HCT116 (cell line): ENCODE measurements around the gene KCTD14. TPM values are rescaled to one million over a fixed set of nuclear protein-coding genes. Genes with fewer than 3 reads are reported as not detected.

Experiments used
- ATAC-seq: fragments of 200-7000 bp; cut with Tn5 transposase; 2 replicates; pipeline ENCODE4 v1.9.1; 2020; ENCODE audit warnings: mild to moderate bottlenecking, moderate library complexity
- BruUV-seq: library from RNA; stranded (reverse); fragments of 400-500 nt; replicated peaks from 2 replicates; lab custom pipeline; 2021; lab: Mats Ljungman, UMichigan
- CTCF ChIA-PET: fragments of 300-600 bp; sonication (Branson Sonifier 250); formaldehyde crosslinking; loops from one replicate; lab custom pipeline; 2021; ENCODE audit warnings: antibody characterized with exemption; lab: Charles Lee
- POLR2A ChIA-PET: fragments of 300-600, 350-600 bp; sonication (Branson Sonifier 250); formaldehyde crosslinking; loops from one replicate; lab custom pipeline; 2021; ENCODE audit warnings: antibody characterized with exemption; lab: Charles Lee
- RAD21 ChIA-PET, 2 experiments: fragments of 300-600 bp; sonication (Branson Sonifier 250); formaldehyde crosslinking; loops; one replicate each; lab custom pipeline; 2023; ENCODE audit warnings: low total read pairs in 2 of 2; ENCODE audit not compliant: uncharacterized antibody in 2 of 2, unreplicated experiment in 2 of 2, low non-redundant PET in 1 of 2; lab: Charles Lee
- DNase-seq: peaks from one replicate; pipeline ENCODE4 v3.0.0-alpha.2; 2010; ENCODE audit warnings: low read depth, low spot score
- H2AFZ ChIP-seq: fragments of 200-600 bp; shearing (Covaris generic), sonication (generic); 2 replicates; pipeline ENCODE4 v1.6.1; 2017; ENCODE audit warnings: low read depth, mixed run types, mixed read lengths, antibody characterized with exemption, low read length; ENCODE audit not compliant: poor library complexity, severe bottlenecking
- H3K27ac ChIP-seq: 2 replicates; pipeline ENCODE4 v1.5.1; 2012; ENCODE audit warnings: low read depth, low read length
- H3K27me3 ChIP-seq: fragments of 200-600 bp; sonication (generic); 2 replicates; pipeline ENCODE4 v1.6.1; 2016; ENCODE audit warnings: mixed run types, low read length, mixed read lengths; ENCODE audit not compliant: insufficient read depth
- H3K36me3 ChIP-seq, 2 experiments: fragments of 200-500 bp in 1 of 2; fragments of 200-600 bp in 1 of 2; sonication (Bioruptor generic) in 1 of 2; sonication (generic) in 1 of 2; 2 replicates each; pipeline versions ENCODE4 v1.5.1 to v1.6.1; 2014 to 2016; ENCODE audit warnings: low read length in 2 of 2, inconsistent platforms in 1 of 2, mixed read lengths in 1 of 2, mixed run types in 1 of 2; ENCODE audit not compliant: insufficient read depth in 2 of 2, control insufficient read depth in 1 of 2
- H3K4me1 ChIP-seq, 2 experiments: fragments of 200-600 bp in 1 of 2; sonication (generic) in 1 of 2; 2 replicates each; pipeline versions ENCODE4 v1.5.1 to v1.6.1; 2012 to 2017; ENCODE audit warnings: low read length in 2 of 2, inconsistent platforms in 1 of 2, mild to moderate bottlenecking in 1 of 2, mixed read lengths in 1 of 2, mixed run types in 1 of 2, moderate library complexity in 1 of 2; ENCODE audit not compliant: insufficient read depth in 2 of 2, control insufficient read depth in 1 of 2
- H3K4me2 ChIP-seq: fragments of 200-600 bp; sonication (generic); 2 replicates; pipeline ENCODE4 v1.6.1; 2017; ENCODE audit warnings: mixed run types, low read length, mixed read lengths
- H3K4me3 ChIP-seq, 2 experiments: fragments of 200-600 bp in 1 of 2; sonication (generic) in 1 of 2; replicated peaks in 1 of 2; 2 replicates each; pipeline ENCODE4 v1.5.1; 2011 to 2016; ENCODE audit warnings: low read length in 2 of 2, control low read depth in 1 of 2, low read depth in 1 of 2, mild to moderate bottlenecking in 1 of 2, mixed read lengths in 1 of 2, mixed run types in 1 of 2
- H3K79me2 ChIP-seq: fragments of 200-600 bp; sonication (generic); 2 replicates; pipeline ENCODE4 v1.6.1; 2017; ENCODE audit warnings: mild to moderate bottlenecking, mixed run types, low read length, moderate library complexity, mixed read lengths; ENCODE audit not compliant: insufficient read depth
- H3K9ac ChIP-seq: fragments of 200-600 bp; sonication (generic); 2 replicates; pipeline ENCODE4 v1.6.1; 2016; ENCODE audit warnings: low read length, mixed read lengths
- H3K9me2 ChIP-seq: fragments of 200-600 bp; sonication (generic), shearing (Covaris generic); 2 replicates; pipeline ENCODE4 v1.6.1; 2017; ENCODE audit warnings: mixed run types, mild to moderate bottlenecking, moderate library complexity; ENCODE audit not compliant: insufficient read depth
- H3K9me3 ChIP-seq, 2 experiments: fragments of 200-500 bp in 1 of 2; fragments of 200-600 bp in 1 of 2; sonication (Bioruptor generic) in 1 of 2; sonication (generic) in 1 of 2; 2 replicates each; pipeline ENCODE4 v1.6.1; 2014 to 2017; ENCODE audit warnings: low read length in 2 of 2, mixed read lengths in 2 of 2, inconsistent platforms in 1 of 2, low read depth in 1 of 2, mild to moderate bottlenecking in 1 of 2, mixed run types in 1 of 2, moderate library complexity in 1 of 2; ENCODE audit not compliant: control insufficient read depth in 1 of 2, insufficient read depth in 1 of 2
- H4K20me1 ChIP-seq: fragments of 200-600 bp; sonication (generic), shearing (Covaris generic); 2 replicates; pipeline ENCODE4 v1.6.1; 2017; ENCODE audit warnings: mixed run types, mild to moderate bottlenecking, moderate library complexity; ENCODE audit not compliant: insufficient read depth
- CEBPB ChIP-seq: IDR thresholded peaks from 2 replicates; pipeline ENCODE4 v1.6.1; 2012; ENCODE audit warnings: low read depth
- ELF1 ChIP-seq: IDR thresholded peaks from 2 replicates; pipeline ENCODE4 v1.6.1; 2012; ENCODE audit warnings: low read depth, borderline replicate concordance
- EZH2 ChIP-seq: fragments of 200-600 bp; sonication (generic); IDR thresholded peaks from 2 replicates; pipeline ENCODE4 v1.6.1; 2017; ENCODE audit warnings: antibody characterized with exemption, mixed run types
- POLR2A ChIP-seq: IDR thresholded peaks from 2 replicates; pipeline ENCODE4 v1.7.0; 2011; ENCODE audit warnings: borderline replicate concordance; ENCODE audit not compliant: insufficient read depth, insufficient read length; ENCODE audit errors: extremely low read depth
- POLR2AphosphoS5 ChIP-seq: IDR thresholded peaks from 2 replicates; pipeline ENCODE4 v1.6.1; 2011; ENCODE audit warnings: mild to moderate bottlenecking, low read depth, low read length, moderate library complexity
- RAD21 ChIP-seq: IDR thresholded peaks from 2 replicates; pipeline ENCODE4 v1.6.1; 2012; ENCODE audit warnings: low read depth, mild to moderate bottlenecking
- SIN3A ChIP-seq: IDR thresholded peaks from 2 replicates; pipeline ENCODE4 v1.6.1; 2012; ENCODE audit warnings: low read depth
- SP1 ChIP-seq: IDR thresholded peaks from 2 replicates; pipeline ENCODE4 v1.6.1; 2012; ENCODE audit warnings: low read depth
- SRF ChIP-seq: IDR thresholded peaks from 2 replicates; pipeline ENCODE4 v1.6.1; 2012; ENCODE audit warnings: low read depth
- ZFX ChIP-seq: fragments of 450-650 bp; IDR thresholded peaks from 2 replicates; pipeline ENCODE4 v1.6.1; 2017
- ZNF274 ChIP-seq: fragments of 200-500 bp; sonication (Bioruptor generic); IDR thresholded peaks from 2 replicates; pipeline ENCODE4 v1.6.1; 2014; ENCODE audit warnings: mild to moderate bottlenecking, low read depth, low read length, inconsistent platforms
- intact Hi-C: fragments of 100-400 bp; cut with micrococcal nuclease; formaldehyde crosslinking; loops from 2 replicates; pipeline ENCODE4 v1.10.0; 2022
- total RNA-seq: library from RNA; stranded (reverse); gene quantifications from one replicate; pipeline ENCODE4 v1.2.1, GENCODE V29; 2021; ENCODE audit not compliant: unreplicated experiment
- TF ChIP-seq, protein P1 (sequence below): IDR thresholded peaks from 2 replicates; pipeline ENCODE4 v1.6.1; 2012
- TF ChIP-seq, protein P2 (sequence below), 3 experiments: fragments of 200-600 bp in 1 of 3; sonication (generic) in 1 of 3; IDR thresholded peaks in 2 of 3; conservative IDR thresholded peaks in 1 of 3; 2 replicates each; pipeline ENCODE4 v1.5.1; 2012 to 2017; ENCODE audit warnings: low read depth in 2 of 3, low read length in 2 of 3, antibody characterized with exemption in 1 of 3, borderline replicate concordance in 1 of 3, control low read depth in 1 of 3, mild to moderate bottlenecking in 1 of 3, mixed read lengths in 1 of 3, mixed run types in 1 of 3, moderate library complexity in 1 of 3; ENCODE audit not compliant: insufficient read depth in 1 of 3
- TF ChIP-seq, protein P3 (sequence below): IDR thresholded peaks from 2 replicates; pipeline ENCODE4 v1.6.1; 2012
- TF ChIP-seq, protein P4 (sequence below): IDR thresholded peaks from 2 replicates; pipeline ENCODE4 v1.6.1; 2012; ENCODE audit warnings: low read depth

The KCTD14 gene
- total RNA-seq, 1 experiment from 2014 or later = 15.2 TPM

DNA sequence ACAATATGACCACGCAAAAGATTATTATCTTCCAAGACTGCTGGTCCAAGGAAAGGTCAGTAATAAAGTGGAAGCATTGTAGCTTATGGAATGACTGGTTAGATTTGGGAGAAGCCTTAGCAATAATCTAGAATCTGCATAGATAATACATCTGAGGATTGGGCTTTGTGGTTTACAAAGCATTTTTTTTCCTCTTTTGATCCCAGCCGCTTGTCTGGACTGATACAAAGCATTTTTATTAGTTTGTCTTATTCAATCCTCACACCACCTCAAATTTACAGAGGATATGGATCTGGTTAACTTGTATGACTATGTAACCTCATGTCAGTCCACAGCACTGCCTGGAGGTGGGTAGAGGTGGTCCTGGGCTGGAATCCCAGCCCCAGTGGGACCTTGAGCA is 39.6 kb upstream of the KCTD14 start:
- H3K27me3 ChIP-seq = no peaks in the 10 kb centered on the region
- no peaks in the 10 kb centered on the region for H3K36me3 ChIP-seq
- intact Hi-C loops = no loop called here
- DNase-seq = no peak
- no peak overlapping the region for H2AFZ ChIP-seq
- RAD21 ChIA-PET = no interaction called here
- CTCF ChIA-PET = no interaction called here
- H3K9ac ChIP-seq = no peak overlapping the region
- POLR2A ChIA-PET = no interaction called here
- no peaks in the 10 kb centered on the region for H3K9me2 ChIP-seq
- no peak overlapping the region for H3K4me2 ChIP-seq
- no peak for ATAC-seq
- H3K79me2 ChIP-seq = no peaks in the 10 kb centered on the region
- no peak for TF ChIP-seq SIN3A
- TF ChIP-seq POLR2AphosphoS5 = no peak
- TF ChIP-seq, all 23 proteins: peak for 0
- Histone ChIP-seq H3K4me1 (no peaks in the 10 kb centered on the region), H3K4me3 (no peak overlapping the region), H4K20me1 (no peaks in the 10 kb centered on the region), H3K27ac (no peak overlapping the region), H3K9me3 (no peaks in the 10 kb centered on the region)
- no TSS peak for BruUV-seq

DNA sequence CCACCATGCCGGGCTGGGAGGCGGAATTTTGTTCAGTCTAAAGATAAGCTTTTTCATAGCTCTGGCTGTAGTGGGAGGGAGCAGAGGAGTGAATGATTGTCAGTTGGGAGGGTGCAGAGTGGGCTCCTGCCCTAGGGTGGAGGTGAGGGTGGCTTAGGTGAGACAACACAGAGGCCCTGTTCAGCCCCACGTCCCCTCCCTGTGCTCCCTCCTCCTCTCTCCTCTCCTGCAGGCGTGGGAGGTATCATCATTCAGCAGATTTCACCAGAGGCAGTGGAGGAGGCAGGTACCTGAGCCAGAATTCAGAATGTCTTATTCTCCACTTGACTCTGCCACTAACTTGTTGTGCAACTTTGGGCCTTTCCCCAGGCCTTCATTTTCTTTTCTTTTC is 38.8 kb upstream of the KCTD14 start:
- RAD21 ChIA-PET = no interaction called here
- BruUV-seq = no TSS peak
- H3K9me3 ChIP-seq = no peaks in the 10 kb centered on the region
- intact Hi-C loops = no loop called here
- H3K27ac ChIP-seq = no peak overlapping the region
- TF ChIP-seq, protein P1, sequence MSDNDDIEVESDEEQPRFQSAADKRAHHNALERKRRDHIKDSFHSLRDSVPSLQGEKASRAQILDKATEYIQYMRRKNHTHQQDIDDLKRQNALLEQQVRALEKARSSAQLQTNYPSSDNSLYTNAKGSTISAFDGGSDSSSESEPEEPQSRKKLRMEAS = no peak
- TF ChIP-seq ZNF274 (no peak), RAD21 (no peak), ELF1 (no peak), POLR2AphosphoS5 (no peak), SRF (no peak), ZFX (no peak), CEBPB (no peak), EZH2 (no peak), SIN3A (no peak), SP1 (no peak), POLR2A (no peak)
- TF ChIP-seq, protein P2, sequence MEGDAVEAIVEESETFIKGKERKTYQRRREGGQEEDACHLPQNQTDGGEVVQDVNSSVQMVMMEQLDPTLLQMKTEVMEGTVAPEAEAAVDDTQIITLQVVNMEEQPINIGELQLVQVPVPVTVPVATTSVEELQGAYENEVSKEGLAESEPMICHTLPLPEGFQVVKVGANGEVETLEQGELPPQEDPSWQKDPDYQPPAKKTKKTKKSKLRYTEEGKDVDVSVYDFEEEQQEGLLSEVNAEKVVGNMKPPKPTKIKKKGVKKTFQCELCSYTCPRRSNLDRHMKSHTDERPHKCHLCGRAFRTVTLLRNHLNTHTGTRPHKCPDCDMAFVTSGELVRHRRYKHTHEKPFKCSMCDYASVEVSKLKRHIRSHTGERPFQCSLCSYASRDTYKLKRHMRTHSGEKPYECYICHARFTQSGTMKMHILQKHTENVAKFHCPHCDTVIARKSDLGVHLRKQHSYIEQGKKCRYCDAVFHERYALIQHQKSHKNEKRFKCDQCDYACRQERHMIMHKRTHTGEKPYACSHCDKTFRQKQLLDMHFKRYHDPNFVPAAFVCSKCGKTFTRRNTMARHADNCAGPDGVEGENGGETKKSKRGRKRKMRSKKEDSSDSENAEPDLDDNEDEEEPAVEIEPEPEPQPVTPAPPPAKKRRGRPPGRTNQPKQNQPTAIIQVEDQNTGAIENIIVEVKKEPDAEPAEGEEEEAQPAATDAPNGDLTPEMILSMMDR (IDR thresholded peaks at IDR 0.05 in 2 of 3, conservative IDR thresholded peaks at IDR 0.05 in 1 of 3; ENCODE audit: borderline replicate concordance in 1 of 3, insufficient read depth in 1 of 3, low read depth in 2 of 3, low read length in 2 of 3) = no peak
- TF ChIP-seq, protein P3, sequence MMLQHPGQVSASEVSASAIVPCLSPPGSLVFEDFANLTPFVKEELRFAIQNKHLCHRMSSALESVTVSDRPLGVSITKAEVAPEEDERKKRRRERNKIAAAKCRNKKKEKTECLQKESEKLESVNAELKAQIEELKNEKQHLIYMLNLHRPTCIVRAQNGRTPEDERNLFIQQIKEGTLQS = no peak
- TF ChIP-seq, protein P4, sequence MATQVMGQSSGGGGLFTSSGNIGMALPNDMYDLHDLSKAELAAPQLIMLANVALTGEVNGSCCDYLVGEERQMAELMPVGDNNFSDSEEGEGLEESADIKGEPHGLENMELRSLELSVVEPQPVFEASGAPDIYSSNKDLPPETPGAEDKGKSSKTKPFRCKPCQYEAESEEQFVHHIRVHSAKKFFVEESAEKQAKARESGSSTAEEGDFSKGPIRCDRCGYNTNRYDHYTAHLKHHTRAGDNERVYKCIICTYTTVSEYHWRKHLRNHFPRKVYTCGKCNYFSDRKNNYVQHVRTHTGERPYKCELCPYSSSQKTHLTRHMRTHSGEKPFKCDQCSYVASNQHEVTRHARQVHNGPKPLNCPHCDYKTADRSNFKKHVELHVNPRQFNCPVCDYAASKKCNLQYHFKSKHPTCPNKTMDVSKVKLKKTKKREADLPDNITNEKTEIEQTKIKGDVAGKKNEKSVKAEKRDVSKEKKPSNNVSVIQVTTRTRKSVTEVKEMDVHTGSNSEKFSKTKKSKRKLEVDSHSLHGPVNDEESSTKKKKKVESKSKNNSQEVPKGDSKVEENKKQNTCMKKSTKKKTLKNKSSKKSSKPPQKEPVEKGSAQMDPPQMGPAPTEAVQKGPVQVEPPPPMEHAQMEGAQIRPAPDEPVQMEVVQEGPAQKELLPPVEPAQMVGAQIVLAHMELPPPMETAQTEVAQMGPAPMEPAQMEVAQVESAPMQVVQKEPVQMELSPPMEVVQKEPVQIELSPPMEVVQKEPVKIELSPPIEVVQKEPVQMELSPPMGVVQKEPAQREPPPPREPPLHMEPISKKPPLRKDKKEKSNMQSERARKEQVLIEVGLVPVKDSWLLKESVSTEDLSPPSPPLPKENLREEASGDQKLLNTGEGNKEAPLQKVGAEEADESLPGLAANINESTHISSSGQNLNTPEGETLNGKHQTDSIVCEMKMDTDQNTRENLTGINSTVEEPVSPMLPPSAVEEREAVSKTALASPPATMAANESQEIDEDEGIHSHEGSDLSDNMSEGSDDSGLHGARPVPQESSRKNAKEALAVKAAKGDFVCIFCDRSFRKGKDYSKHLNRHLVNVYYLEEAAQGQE = no peak
- POLR2A ChIA-PET = no interaction called here
- no peaks in the 10 kb centered on the region for H4K20me1 ChIP-seq
- no peaks in the 10 kb centered on the region for H3K4me1 ChIP-seq
- H3K79me2 ChIP-seq = no peaks in the 10 kb centered on the region
- CTCF ChIA-PET = no interaction called here
- H3K27me3 ChIP-seq = no peaks in the 10 kb centered on the region
- H3K9ac ChIP-seq = no peak overlapping the region
- H3K4me3 ChIP-seq = no peak overlapping the region
- DNase-seq (no peak), ATAC-seq (no peak)
- H3K4me2 ChIP-seq = no peak overlapping the region
- no peaks in the 10 kb centered on the region for H3K9me2 ChIP-seq
- H3K36me3 ChIP-seq = no peaks in the 10 kb centered on the region
- H2AFZ ChIP-seq = no peak overlapping the region
